ENCODE data around the gene SHROOM3.
A peak's percentile ranks its signal among the peaks of the same experiment; 100 is the strongest.

SHROOM3 gene

DNA sequence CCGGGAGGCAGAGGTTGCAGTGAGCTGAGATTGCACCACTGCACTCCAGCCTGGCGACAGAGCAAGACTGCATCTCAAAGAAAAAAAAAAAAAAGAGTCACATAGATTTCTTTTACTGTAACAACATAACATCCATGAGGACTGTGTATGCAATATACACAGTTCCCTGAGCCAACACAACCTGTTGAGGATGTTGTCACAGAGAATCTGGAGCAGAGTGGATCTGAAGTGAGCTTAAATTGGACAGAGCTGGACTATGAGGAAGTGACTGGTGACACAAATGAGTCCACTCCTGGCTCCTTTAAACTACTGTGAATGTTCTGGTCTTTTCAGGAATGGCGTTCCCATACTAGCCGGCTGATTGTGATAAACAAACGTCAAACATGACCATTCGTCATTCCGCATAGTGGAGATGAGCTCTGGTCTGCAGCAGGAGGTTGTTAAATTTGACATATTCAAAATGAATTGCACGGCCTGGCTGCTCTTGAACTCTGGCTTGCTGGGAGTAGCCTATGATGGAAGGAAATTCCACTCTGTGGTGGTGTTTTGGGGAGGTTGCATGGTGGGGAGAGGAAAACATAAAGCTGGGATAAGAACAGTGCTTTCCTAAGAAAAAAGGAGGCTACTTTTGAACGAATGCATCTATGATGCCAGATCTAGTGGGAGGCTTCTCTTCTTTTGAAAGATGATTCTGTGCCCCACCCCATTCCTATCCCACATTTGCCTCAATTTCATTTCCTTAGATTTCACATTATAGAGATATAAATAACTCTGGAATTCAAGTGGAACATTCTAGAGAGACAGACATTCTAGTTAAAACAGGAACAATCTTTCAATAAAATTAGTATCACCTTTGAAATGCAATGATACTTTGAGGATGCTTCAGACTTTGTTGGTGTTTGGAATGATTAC, 149.5 kb downstream of the SHROOM3 start:
- no peak for DNase-seq (ENCODE audit: low read depth)
- no peak for TF ChIP-seq CTCF (conservative IDR thresholded peaks at IDR 0.05; ENCODE audit: control insufficient read depth, insufficient read depth, low read depth, low read length)
- H3K4me3 ChIP-seq (ENCODE audit: control insufficient read depth, low read depth, low read length), result no peak overlapping the region

DNA sequence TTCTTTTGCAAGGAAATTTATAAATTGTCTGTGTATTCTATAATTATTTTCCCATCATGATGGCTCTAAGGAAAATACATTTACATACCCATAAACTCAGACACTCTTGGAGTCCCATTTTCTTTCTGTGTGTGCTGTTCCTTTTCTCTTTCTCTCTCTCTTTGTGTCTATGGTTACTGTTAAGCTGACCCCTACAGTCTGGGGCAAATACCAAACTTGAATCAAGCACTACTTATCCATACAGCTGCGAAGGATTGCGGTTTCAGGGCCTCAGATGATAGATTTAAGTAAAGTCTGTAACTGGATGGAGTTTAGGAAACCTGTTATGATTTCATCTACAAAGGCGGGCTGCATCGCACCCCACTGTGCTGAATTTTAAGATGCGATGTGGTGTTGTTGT, 150.2 kb downstream of the SHROOM3 start:
- DNase-seq (ENCODE audit: low read depth), result no peak
- H3K4me3 ChIP-seq (ENCODE audit: control insufficient read depth, low read depth, low read length), result no peak overlapping the region
- TF ChIP-seq CTCF (conservative IDR thresholded peaks at IDR 0.05; ENCODE audit: control insufficient read depth, insufficient read depth, low read depth, low read length), result no peak

GRCh38 chr4:76585897-76586360, 150.9 kb downstream of the SHROOM3 start:
- TF ChIP-seq CTCF (conservative IDR thresholded peaks at IDR 0.05; ENCODE audit: control insufficient read depth, insufficient read depth, low read depth, low read length), result no peak
- no peak for DNase-seq (ENCODE audit: low read depth)
- no peak overlapping the region for H3K4me3 ChIP-seq (ENCODE audit: control insufficient read depth, low read depth, low read length)

GRCh38 chr4:76588274-76588673, 153.2 kb downstream of the SHROOM3 start:
- DNase-seq (ENCODE audit: low read depth), result no peak
- no peak for TF ChIP-seq CTCF (conservative IDR thresholded peaks at IDR 0.05; ENCODE audit: control insufficient read depth, insufficient read depth, low read depth, low read length)

GRCh38 chr4:76589402-76589801, 154.4 kb downstream of the SHROOM3 start:
- H3K4me3 ChIP-seq (ENCODE audit: control insufficient read depth, low read depth, low read length), result no peak overlapping the region
- no peak for DNase-seq (ENCODE audit: low read depth)
- no peak for TF ChIP-seq CTCF (conservative IDR thresholded peaks at IDR 0.05; ENCODE audit: control insufficient read depth, insufficient read depth, low read depth, low read length)

More at GRCh38 chr4:76588274-76588673, 153.2 kb downstream of the SHROOM3 start:
- H3K4me3 ChIP-seq (ENCODE audit: control insufficient read depth, low read depth, low read length), result no peak overlapping the region

GRCh38 chr4:76589872-76590797, 155.1 kb downstream of the SHROOM3 start:
- H3K4me3 ChIP-seq (ENCODE audit: control insufficient read depth, low read depth, low read length), result no peak overlapping the region
- peak; percentile 60 for DNase-seq (ENCODE audit: low read depth)
- TF ChIP-seq CTCF (conservative IDR thresholded peaks at IDR 0.05; ENCODE audit: control insufficient read depth, insufficient read depth, low read depth, low read length), result no peak

All from fibroblast of mammary gland (primary cell).